ENCODE results near the gene SLC22A23.

SLC22A23 gene

GRCh38 chr6:3442431-3443220 lies 14.2 kb downstream of the SLC22A23 start:
- Histone ChIP-seq H3K79me2 (ENCODE audit: control insufficient read depth, low read length) (no peaks in the 10 kb centered on the region), H3K4me1 (ENCODE audit: control insufficient read depth, low read length) (no peaks in the 10 kb centered on the region), H3K4me2 (ENCODE audit: low read length) (no peak overlapping the region), H3F3A (ENCODE audit: control insufficient read depth, insufficient read depth) (no peaks in the 10 kb centered on the region), H3K9me2 (replicated peaks; ENCODE audit: control insufficient read depth, low read length) (no peaks in the 10 kb centered on the region), H3K36me3 (ENCODE audit: control insufficient read depth, low read length) (no peaks in the 10 kb centered on the region), H3K4me3 (ENCODE audit: low read length) (no peak overlapping the region), H3K9me3 (ENCODE audit: control insufficient read depth, insufficient read depth, low read length) (no peaks in the 10 kb centered on the region), H3K27me3 (ENCODE audit: control insufficient read depth, low read length) (no peaks in the 10 kb centered on the region), H3K27ac (ENCODE audit: low read depth, low read length) (no peak overlapping the region), H4K20me1 (ENCODE audit: control insufficient read depth, insufficient read depth, low read depth, low read length) (no peaks in the 10 kb centered on the region)
- no peak for TF ChIP-seq EZH2phosphoT487 (IDR thresholded peaks at IDR 0.05; ENCODE audit: borderline replicate concordance, low read length)
- TF ChIP-seq, protein P1, sequence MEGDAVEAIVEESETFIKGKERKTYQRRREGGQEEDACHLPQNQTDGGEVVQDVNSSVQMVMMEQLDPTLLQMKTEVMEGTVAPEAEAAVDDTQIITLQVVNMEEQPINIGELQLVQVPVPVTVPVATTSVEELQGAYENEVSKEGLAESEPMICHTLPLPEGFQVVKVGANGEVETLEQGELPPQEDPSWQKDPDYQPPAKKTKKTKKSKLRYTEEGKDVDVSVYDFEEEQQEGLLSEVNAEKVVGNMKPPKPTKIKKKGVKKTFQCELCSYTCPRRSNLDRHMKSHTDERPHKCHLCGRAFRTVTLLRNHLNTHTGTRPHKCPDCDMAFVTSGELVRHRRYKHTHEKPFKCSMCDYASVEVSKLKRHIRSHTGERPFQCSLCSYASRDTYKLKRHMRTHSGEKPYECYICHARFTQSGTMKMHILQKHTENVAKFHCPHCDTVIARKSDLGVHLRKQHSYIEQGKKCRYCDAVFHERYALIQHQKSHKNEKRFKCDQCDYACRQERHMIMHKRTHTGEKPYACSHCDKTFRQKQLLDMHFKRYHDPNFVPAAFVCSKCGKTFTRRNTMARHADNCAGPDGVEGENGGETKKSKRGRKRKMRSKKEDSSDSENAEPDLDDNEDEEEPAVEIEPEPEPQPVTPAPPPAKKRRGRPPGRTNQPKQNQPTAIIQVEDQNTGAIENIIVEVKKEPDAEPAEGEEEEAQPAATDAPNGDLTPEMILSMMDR (IDR thresholded peaks at IDR 0.05; ENCODE audit: low read depth, low read length, poor library complexity, severe bottlenecking) = no peak

DNA sequence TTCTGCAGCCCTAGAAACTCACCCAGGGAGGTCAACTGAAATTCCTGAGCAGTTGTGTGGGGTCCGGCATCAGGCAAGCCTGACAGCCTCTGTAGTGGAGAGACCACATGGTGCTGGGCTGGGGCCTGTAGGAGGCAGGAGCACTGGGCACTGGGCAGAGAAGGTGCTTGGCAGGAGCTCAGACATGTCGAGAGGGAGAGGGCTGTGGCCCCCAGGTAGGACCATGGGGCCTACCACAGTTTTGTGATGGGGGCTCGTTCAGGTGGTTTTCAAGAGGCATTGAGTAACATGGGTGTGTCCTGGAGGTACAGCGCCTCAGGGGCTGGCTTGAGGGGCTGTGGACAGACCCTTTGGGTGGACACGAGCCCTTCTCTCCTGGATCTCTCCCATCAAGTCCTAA lies 15.9 kb downstream of the SLC22A23 start:
- no peaks in the 10 kb centered on the region for H3K9me3 ChIP-seq (ENCODE audit: control insufficient read depth, insufficient read depth, low read length)
- no peaks in the 10 kb centered on the region for H3F3A ChIP-seq (ENCODE audit: control insufficient read depth, insufficient read depth)
- no peak overlapping the region for H3K27ac ChIP-seq (ENCODE audit: low read depth, low read length)
- H3K27me3 ChIP-seq (ENCODE audit: control insufficient read depth, low read length) = no peaks in the 10 kb centered on the region
- H3K4me3 ChIP-seq (ENCODE audit: low read length) = no peak overlapping the region
- H3K79me2 ChIP-seq (ENCODE audit: control insufficient read depth, low read length) = no peaks in the 10 kb centered on the region
- no peaks in the 10 kb centered on the region for H3K4me1 ChIP-seq (ENCODE audit: control insufficient read depth, low read length)
- no peaks in the 10 kb centered on the region for H3K36me3 ChIP-seq (ENCODE audit: control insufficient read depth, low read length)
- no peaks in the 10 kb centered on the region for H4K20me1 ChIP-seq (ENCODE audit: control insufficient read depth, insufficient read depth, low read depth, low read length)
- H3K9me2 ChIP-seq (replicated peaks; ENCODE audit: control insufficient read depth, low read length) = no peaks in the 10 kb centered on the region
- TF ChIP-seq, protein P1 (IDR thresholded peaks at IDR 0.05; ENCODE audit: low read depth, low read length, poor library complexity, severe bottlenecking) = no peak
- no peak for TF ChIP-seq EZH2phosphoT487 (IDR thresholded peaks at IDR 0.05; ENCODE audit: borderline replicate concordance, low read length)
- no peak overlapping the region for H3K4me2 ChIP-seq (ENCODE audit: low read length)

- Histone ChIP-seq H3K27ac (ENCODE audit: low read depth, low read length) (no peak overlapping the region), H3K27me3 (ENCODE audit: control insufficient read depth, low read length) (no peaks in the 10 kb centered on the region), H3F3A (ENCODE audit: control insufficient read depth, insufficient read depth) (no peaks in the 10 kb centered on the region), H4K20me1 (ENCODE audit: control insufficient read depth, insufficient read depth, low read depth, low read length) (no peaks in the 10 kb centered on the region), H3K4me1 (ENCODE audit: control insufficient read depth, low read length) (no peaks in the 10 kb centered on the region), H3K9me2 (replicated peaks; ENCODE audit: control insufficient read depth, low read length) (no peaks in the 10 kb centered on the region), H3K79me2 (ENCODE audit: control insufficient read depth, low read length) (no peaks in the 10 kb centered on the region), H3K4me2 (ENCODE audit: low read length) (no peak overlapping the region), H3K9me3 (ENCODE audit: control insufficient read depth, insufficient read depth, low read length) (no peaks in the 10 kb centered on the region), H3K36me3 (ENCODE audit: control insufficient read depth, low read length) (no peaks in the 10 kb centered on the region), H3K4me3 (ENCODE audit: low read length) (no peak overlapping the region)
- TF ChIP-seq, protein P1 (IDR thresholded peaks at IDR 0.05; ENCODE audit: low read depth, low read length, poor library complexity, severe bottlenecking) = no peak
- TF ChIP-seq EZH2phosphoT487 (IDR thresholded peaks at IDR 0.05; ENCODE audit: borderline replicate concordance, low read length) = no peak
Measured at GRCh38 chr6:3439961-3440360, 16.9 kb downstream of the SLC22A23 start.

Measured in DOHH2 (cell line).